MCF 10A (cell line): ENCODE measurements around the gene GALNT12. TPM values are rescaled to one million over a fixed set of nuclear protein-coding genes. Genes with fewer than 3 reads are reported as not detected.

Experiments
- BruUV-seq: library from RNA; stranded (reverse); fragments of 400-500 nt; replicated peaks from 2 replicates; lab custom pipeline; 2021; lab: Mats Ljungman, UMichigan
- CTCF ChIA-PET: fragments of 300-600 bp; sonication (Branson Sonifier 250); formaldehyde crosslinking; extraction: SDS; loops from one replicate; lab custom pipeline; 2021; ENCODE audit warnings: antibody characterized with exemption, inconsistent platforms; lab: Yijun Ruan, JAX
- POLR2A ChIA-PET: fragments of 300-600, 350-650 bp; sonication (Branson Sonifier 250); formaldehyde crosslinking; extraction: SDS; loops from one replicate; lab custom pipeline; 2020; ENCODE audit warnings: antibody characterized with exemption, inconsistent platforms; lab: Yijun Ruan, JAX
- DNase-seq: peaks from one replicate; pipeline ENCODE4 v3.0.0-alpha.2; 2018; ENCODE audit not compliant: unreplicated experiment
- H3K27ac Mint-ChIP-seq: one replicate; pipeline ENCODE4 v1.8.0; 2022; ENCODE audit warnings: mild to moderate bottlenecking, low read depth, mixed read lengths; ENCODE audit not compliant: unreplicated experiment
- H3K27me3 Mint-ChIP-seq: one replicate; pipeline ENCODE4 v1.8.0; 2022; ENCODE audit warnings: mixed read lengths; ENCODE audit not compliant: insufficient read depth, unreplicated experiment
- H3K36me3 Mint-ChIP-seq: one replicate; pipeline ENCODE4 v1.8.0; 2022; ENCODE audit warnings: mild to moderate bottlenecking, moderate library complexity, mixed read lengths; ENCODE audit not compliant: insufficient read depth, unreplicated experiment
- H3K4me1 Mint-ChIP-seq: one replicate; pipeline ENCODE4 v1.8.0; 2022; ENCODE audit warnings: mixed read lengths; ENCODE audit not compliant: insufficient read depth, unreplicated experiment
- H3K4me3 Mint-ChIP-seq: one replicate; pipeline ENCODE4 v1.8.0; 2022; ENCODE audit warnings: mild to moderate bottlenecking, moderate library complexity, mixed read lengths; ENCODE audit not compliant: unreplicated experiment
- H3K9me3 Mint-ChIP-seq: one replicate; pipeline ENCODE4 v1.8.0; 2022; ENCODE audit warnings: mixed read lengths; ENCODE audit not compliant: unreplicated experiment
- CTCF ChIP-seq: fragments of 200-600 bp; IDR thresholded peaks from one replicate; pipeline ENCODE4 v1.8.0; 2022; ENCODE audit warnings: antibody characterized with exemption, mild to moderate bottlenecking; ENCODE audit not compliant: unreplicated experiment
- intact Hi-C: fragments of 100-400 bp; cut with micrococcal nuclease; formaldehyde crosslinking; loops from 2 replicates; pipeline ENCODE4 v1.14.1; 2022
- total RNA-seq: library from RNA; stranded (reverse); gene quantifications from 2 replicates; pipeline ENCODE4 v1.2.3, GENCODE V29; 2022

GALNT12 gene
- total RNA-seq, 1 experiment from 2014 or later: not detected

GRCh38 chr9:98790134-98790841 is 17.2 kb upstream of the GALNT12 start:
- CTCF ChIA-PET: interaction anchor here (0.7 to 7.4 kb wide), 8 partner anchors 8 to 799 kb away, joined by 3 to 88 read pairs (median 6); no protein-coding TSS in a partner anchor
- intact Hi-C loops: no loop called here

GRCh38 chr9:98790842-98791607 is 16.4 kb upstream of the GALNT12 start:
- no TSS peak for BruUV-seq
- Mint-ChIP-seq H3K4me3 (peak overlapping the region; percentile 50), H3K4me1 (peaks cover 35% of the 10 kb centered on the region), H3K36me3 (peaks cover 11% of the 10 kb centered on the region), H3K9me3 (no peaks in the 10 kb centered on the region), H3K27ac (no peak overlapping the region), H3K27me3 (no peaks in the 10 kb centered on the region)
- DNase-seq: peak; percentile 98
- intact Hi-C loops: loop anchor here (1.0 kb wide), 1 partner anchor 476 kb away; no protein-coding TSS in a partner anchor
- TF ChIP-seq CTCF: peak; percentile 97
- ChIA-PET POLR2A (interaction anchor here (0.7 to 1.0 kb wide), 2 partner anchors 9 to 15 kb away, joined by 3 read pairs; no protein-coding TSS in a partner anchor), CTCF (interaction anchor here (0.6 to 7.4 kb wide), 20 partner anchors 8 to 800 kb away, joined by 3 to 88 read pairs (median 3); no protein-coding TSS in a partner anchor)

More at GRCh38 chr9:98790134-98790841, 17.2 kb upstream of the GALNT12 start:
- POLR2A ChIA-PET: interaction anchor here (0.5 to 0.7 kb wide), 3 partner anchors 8 to 431 kb away, joined by 3 read pairs; partner anchors contain the start of genes ALG2 and SEC61B
- Mint-ChIP-seq H3K36me3 (peaks cover 11% of the 10 kb centered on the region), H3K9me3 (no peaks in the 10 kb centered on the region), H3K4me3 (no peak overlapping the region), H3K27me3 (no peaks in the 10 kb centered on the region), H3K4me1 (peaks cover 30% of the 10 kb centered on the region), H3K27ac (no peak overlapping the region)
- no TSS peak for BruUV-seq
- DNase-seq: no peak
- no peak for TF ChIP-seq CTCF

GRCh38 chr9:98791608-98792490 is 15.6 kb upstream of the GALNT12 start:
- H3K36me3 Mint-ChIP-seq: peaks cover 7% of the 10 kb centered on the region
- H3K4me1 Mint-ChIP-seq: peaks cover 35% of the 10 kb centered on the region
- no peaks in the 10 kb centered on the region for H3K9me3 Mint-ChIP-seq
- no TSS peak for BruUV-seq
- TF ChIP-seq CTCF: no peak
- no peak for DNase-seq
- H3K27ac Mint-ChIP-seq: no peak overlapping the region
- H3K27me3 Mint-ChIP-seq: no peaks in the 10 kb centered on the region
- POLR2A ChIA-PET: interaction anchor here (0.6 to 1.2 kb wide), 4 partner anchors 9 to 349 kb away, joined by 3 read pairs; no protein-coding TSS in a partner anchor
- intact Hi-C loops: loop anchor here (1.0 kb wide), 1 partner anchor 477 kb away; no protein-coding TSS in a partner anchor
- H3K4me3 Mint-ChIP-seq: no peak overlapping the region
- CTCF ChIA-PET: interaction anchor here (0.6 to 7.4 kb wide), 21 partner anchors 9 to 781 kb away, joined by 3 to 88 read pairs (median 3); no protein-coding TSS in a partner anchor
